GM23338 (cell line): ENCODE data around the gene SLC18B1. TPM values are rescaled to one million over a fixed set of nuclear protein-coding genes. Genes with fewer than 3 reads are reported as not detected.

Experiments used
- ATAC-seq: fragments of 200-7000 bp; cut with Tn5 transposase; 3 replicates; pipeline ENCODE4 v1.9.1; 2020
- DNase-seq: peaks from one replicate; pipeline ENCODE4 v3.0.0-alpha.2; 2015; ENCODE audit warnings: low spot score
- H2AFZ ChIP-seq: fragments of 200-600 bp; sonication (generic); 2 replicates; pipeline ENCODE4 v1.8.0; 2016; ENCODE audit warnings: antibody characterized with exemption, mild to moderate bottlenecking, moderate library complexity
- H3F3A ChIP-seq: fragments of 200-600 bp; sonication (generic); replicated peaks from 2 replicates; pipeline ENCODE4 v1.8.0; 2017; ENCODE audit warnings: antibody characterized with exemption, mixed run types, low read depth
- H3K27ac ChIP-seq: fragments of 200-600 bp; sonication (generic); 2 replicates; pipeline ENCODE4 v1.6.1; 2016; ENCODE audit warnings: low read depth
- H3K27me3 ChIP-seq: fragments of 200-600 bp; sonication (generic); 2 replicates; pipeline ENCODE4 v1.8.0; 2016; ENCODE audit warnings: mild to moderate bottlenecking, mixed run types, moderate library complexity; ENCODE audit not compliant: insufficient read depth
- H3K36me3 ChIP-seq: fragments of 200-600 bp; sonication (generic); 2 replicates; pipeline ENCODE4 v1.8.0; 2016; ENCODE audit warnings: mild to moderate bottlenecking; ENCODE audit not compliant: insufficient read depth
- H3K4me1 ChIP-seq: fragments of 200-600 bp; sonication (generic); 2 replicates; pipeline ENCODE4 v1.8.0; 2016; ENCODE audit warnings: mild to moderate bottlenecking, moderate library complexity; ENCODE audit not compliant: insufficient read depth
- H3K4me2 ChIP-seq: fragments of 200-600 bp; sonication (generic); 2 replicates; pipeline ENCODE4 v1.7.1; 2017; ENCODE audit warnings: mixed run types
- H3K4me3 ChIP-seq: fragments of 200-600 bp; sonication (generic); 2 replicates; pipeline ENCODE4 v1.6.1; 2016; ENCODE audit warnings: mixed run types
- H3K79me2 ChIP-seq: fragments of 200-600 bp; sonication (generic); replicated peaks from 2 replicates; pipeline ENCODE4 v1.8.0; 2017; ENCODE audit warnings: mild to moderate bottlenecking; ENCODE audit not compliant: insufficient read depth
- H3K9me2 ChIP-seq: fragments of 200-600 bp; sonication (generic); 2 replicates; pipeline ENCODE4 v1.8.0; 2017; ENCODE audit not compliant: insufficient read depth
- H4K20me1 ChIP-seq: fragments of 200-600 bp; sonication (generic); replicated peaks from 2 replicates; pipeline ENCODE4 v1.8.0; 2017; ENCODE audit warnings: mild to moderate bottlenecking; ENCODE audit not compliant: insufficient read depth
- H3K27ac Mint-ChIP-seq: 2 replicates; pipeline ENCODE4 v1.8.0; 2020; ENCODE audit warnings: inconsistent platforms, mild to moderate bottlenecking, moderate library complexity, mixed read lengths
- H3K27me3 Mint-ChIP-seq: 3 replicates; pipeline ENCODE4 v1.8.0; 2022; ENCODE audit warnings: low read depth, mild to moderate bottlenecking, moderate library complexity, mixed read lengths, inconsistent platforms; ENCODE audit not compliant: insufficient read depth, poor library complexity
- H3K36me3 Mint-ChIP-seq: 3 replicates; pipeline ENCODE4 v1.8.0; 2021; ENCODE audit warnings: low read depth, mild to moderate bottlenecking, inconsistent platforms, moderate library complexity, mixed read lengths
- H3K4me1 Mint-ChIP-seq: 3 replicates; pipeline ENCODE4 v1.8.0; 2020; ENCODE audit warnings: mild to moderate bottlenecking, inconsistent platforms, mixed read lengths
- H3K4me3 Mint-ChIP-seq: 3 replicates; pipeline ENCODE4 v1.8.0; 2021; ENCODE audit warnings: moderate library complexity, mild to moderate bottlenecking, inconsistent platforms, mixed read lengths
- H3K9me3 Mint-ChIP-seq: 3 replicates; pipeline ENCODE4 v1.8.0; 2020; ENCODE audit warnings: moderate library complexity, mild to moderate bottlenecking, inconsistent platforms, mixed read lengths
- CREB1 ChIP-seq: fragments of 250-450 bp; sonication (Bioruptor Pico); IDR thresholded peaks from 2 replicates; pipeline ENCODE4 v1.5.0; 2020; ENCODE audit warnings: low read depth, mild to moderate bottlenecking, moderate library complexity
- EZH2 ChIP-seq: fragments of 200-600 bp; sonication (generic); IDR thresholded peaks from one replicate; pipeline ENCODE4 v1.8.0; 2017; ENCODE audit warnings: antibody characterized with exemption, mild to moderate bottlenecking, low read depth; ENCODE audit not compliant: unreplicated experiment
- EZH2phosphoT487 ChIP-seq: fragments of 200-600 bp; sonication (generic); IDR thresholded peaks from one replicate; pipeline ENCODE4 v1.8.1; 2018; ENCODE audit warnings: antibody characterized with exemption; ENCODE audit not compliant: unreplicated experiment
- JUNB ChIP-seq: IDR thresholded peaks from one replicate; pipeline ENCODE4 v1.6.1; 2016; ENCODE audit warnings: antibody characterized with exemption; ENCODE audit not compliant: unreplicated experiment
- NANOG ChIP-seq: IDR thresholded peaks from 2 replicates; pipeline ENCODE4 v1.6.1; 2016; ENCODE audit warnings: antibody characterized with exemption, borderline replicate concordance
- POLR2AphosphoS5 ChIP-seq: IDR thresholded peaks from 2 replicates; pipeline ENCODE4 v1.6.1; 2016; ENCODE audit warnings: antibody characterized with exemption, low read depth
- STAT1 ChIP-seq: IDR thresholded peaks from one replicate; pipeline ENCODE4 v1.6.1; 2016; ENCODE audit warnings: antibody characterized with exemption; ENCODE audit not compliant: unreplicated experiment
- ZNF114 ChIP-seq: fragments of 250-450 bp; sonication (Bioruptor Pico); IDR thresholded peaks from 2 replicates; pipeline ENCODE4 v1.5.0; 2020; ENCODE audit warnings: mild to moderate bottlenecking, moderate library complexity
- polyA plus RNA-seq: library from polyadenylated mRNA; unstranded; fragments of >200 nt; fragmentation: Nextera tagmentation; extraction: Ambion mirVana; gene quantifications from 2 replicates; pipeline ENCODE4 v1.2.1, GENCODE V29; 2016
- total RNA-seq: library from RNA; depleted of rRNA; stranded (reverse); fragments of >200 nt; shearing (Covaris generic); gene quantifications from 2 replicates; pipeline ENCODE4 v1.2.3, GENCODE V29; 2014
- TF ChIP-seq, protein P1 (sequence below), 2 experiments: fragments of 200-600 bp in 1 of 2; sonication (generic) in 1 of 2; conservative IDR thresholded peaks; 2 replicates each; pipeline versions ENCODE4 v1.5.1 to v1.6.1; 2016 to 2017; ENCODE audit warnings: antibody characterized with exemption in 2 of 2, low read depth in 2 of 2, mild to moderate bottlenecking in 2 of 2, moderate library complexity in 1 of 2
- TF ChIP-seq, protein P2 (sequence below): IDR thresholded peaks from 2 replicates; pipeline ENCODE4 v1.6.1; 2016; ENCODE audit warnings: antibody characterized with exemption
- TF ChIP-seq, protein P3 (sequence below): IDR thresholded peaks from one replicate; pipeline ENCODE4 v1.6.1; 2018; ENCODE audit warnings: antibody characterized with exemption; ENCODE audit not compliant: unreplicated experiment

Gene SLC18B1
- total and polyA plus RNA-seq, 2 experiments from 2014 or later, result 26.4 to 37.4 TPM

DNA sequence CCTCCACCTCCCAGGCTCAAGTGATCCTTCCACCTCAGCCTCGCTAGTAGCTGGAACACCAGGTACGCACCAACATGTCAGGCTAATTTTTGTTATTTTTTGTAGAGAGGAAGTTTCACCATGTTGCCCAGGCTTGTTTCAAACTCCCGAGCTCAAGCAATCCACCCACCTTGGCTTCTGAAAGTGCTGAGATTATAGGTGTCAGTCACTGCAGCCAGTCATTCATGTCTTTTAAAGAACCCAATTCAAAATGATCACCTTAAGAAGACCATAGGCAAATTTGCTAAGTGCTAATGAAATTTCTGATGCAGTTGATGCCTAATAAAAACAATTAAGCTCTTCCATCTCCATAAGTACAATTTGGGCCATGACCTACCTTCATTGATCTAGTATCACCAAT, 38.2 kb downstream of the SLC18B1 start:
- no peak overlapping the region for H3K4me3 Mint-ChIP-seq
- H3K36me3 Mint-ChIP-seq, result no peaks in the 10 kb centered on the region
- Histone ChIP-seq H3K4me1 (no peaks in the 10 kb centered on the region), H3K27me3 (no peaks in the 10 kb centered on the region), H3F3A (no peaks in the 10 kb centered on the region), H3K36me3 (no peaks in the 10 kb centered on the region), H2AFZ (no peak overlapping the region), H4K20me1 (no peaks in the 10 kb centered on the region), H3K4me2 (no peak overlapping the region), H3K79me2 (no peaks in the 10 kb centered on the region), H3K9me2 (no peaks in the 10 kb centered on the region), H3K27ac (no peak overlapping the region), H3K4me3 (no peak overlapping the region)
- peaks cover 2% of the 10 kb centered on the region for H3K27me3 Mint-ChIP-seq
- DNase-seq (no peak), ATAC-seq (no peak)
- H3K9me3 Mint-ChIP-seq, result no peaks in the 10 kb centered on the region
- no peak overlapping the region for H3K27ac Mint-ChIP-seq
- no peaks in the 10 kb centered on the region; the same call in 2 of the 3 replicates for H3K4me1 Mint-ChIP-seq
- TF ChIP-seq, protein P1, sequence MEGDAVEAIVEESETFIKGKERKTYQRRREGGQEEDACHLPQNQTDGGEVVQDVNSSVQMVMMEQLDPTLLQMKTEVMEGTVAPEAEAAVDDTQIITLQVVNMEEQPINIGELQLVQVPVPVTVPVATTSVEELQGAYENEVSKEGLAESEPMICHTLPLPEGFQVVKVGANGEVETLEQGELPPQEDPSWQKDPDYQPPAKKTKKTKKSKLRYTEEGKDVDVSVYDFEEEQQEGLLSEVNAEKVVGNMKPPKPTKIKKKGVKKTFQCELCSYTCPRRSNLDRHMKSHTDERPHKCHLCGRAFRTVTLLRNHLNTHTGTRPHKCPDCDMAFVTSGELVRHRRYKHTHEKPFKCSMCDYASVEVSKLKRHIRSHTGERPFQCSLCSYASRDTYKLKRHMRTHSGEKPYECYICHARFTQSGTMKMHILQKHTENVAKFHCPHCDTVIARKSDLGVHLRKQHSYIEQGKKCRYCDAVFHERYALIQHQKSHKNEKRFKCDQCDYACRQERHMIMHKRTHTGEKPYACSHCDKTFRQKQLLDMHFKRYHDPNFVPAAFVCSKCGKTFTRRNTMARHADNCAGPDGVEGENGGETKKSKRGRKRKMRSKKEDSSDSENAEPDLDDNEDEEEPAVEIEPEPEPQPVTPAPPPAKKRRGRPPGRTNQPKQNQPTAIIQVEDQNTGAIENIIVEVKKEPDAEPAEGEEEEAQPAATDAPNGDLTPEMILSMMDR (conservative IDR thresholded peaks at IDR 0.05; ENCODE audit: low read depth in 2 of 2), result no peak
- TF ChIP-seq NANOG (no peak), ZNF114 (CRISPR knock-in tag) (no peak), POLR2AphosphoS5 (no peak), JUNB (no peak), EZH2phosphoT487 (no peak), EZH2 (no peak), STAT1 (no peak), CREB1 (CRISPR knock-in tag) (no peak)
- TF ChIP-seq, protein P2, sequence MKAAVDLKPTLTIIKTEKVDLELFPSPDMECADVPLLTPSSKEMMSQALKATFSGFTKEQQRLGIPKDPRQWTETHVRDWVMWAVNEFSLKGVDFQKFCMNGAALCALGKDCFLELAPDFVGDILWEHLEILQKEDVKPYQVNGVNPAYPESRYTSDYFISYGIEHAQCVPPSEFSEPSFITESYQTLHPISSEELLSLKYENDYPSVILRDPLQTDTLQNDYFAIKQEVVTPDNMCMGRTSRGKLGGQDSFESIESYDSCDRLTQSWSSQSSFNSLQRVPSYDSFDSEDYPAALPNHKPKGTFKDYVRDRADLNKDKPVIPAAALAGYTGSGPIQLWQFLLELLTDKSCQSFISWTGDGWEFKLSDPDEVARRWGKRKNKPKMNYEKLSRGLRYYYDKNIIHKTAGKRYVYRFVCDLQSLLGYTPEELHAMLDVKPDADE, result no peak
- TF ChIP-seq, protein P3, sequence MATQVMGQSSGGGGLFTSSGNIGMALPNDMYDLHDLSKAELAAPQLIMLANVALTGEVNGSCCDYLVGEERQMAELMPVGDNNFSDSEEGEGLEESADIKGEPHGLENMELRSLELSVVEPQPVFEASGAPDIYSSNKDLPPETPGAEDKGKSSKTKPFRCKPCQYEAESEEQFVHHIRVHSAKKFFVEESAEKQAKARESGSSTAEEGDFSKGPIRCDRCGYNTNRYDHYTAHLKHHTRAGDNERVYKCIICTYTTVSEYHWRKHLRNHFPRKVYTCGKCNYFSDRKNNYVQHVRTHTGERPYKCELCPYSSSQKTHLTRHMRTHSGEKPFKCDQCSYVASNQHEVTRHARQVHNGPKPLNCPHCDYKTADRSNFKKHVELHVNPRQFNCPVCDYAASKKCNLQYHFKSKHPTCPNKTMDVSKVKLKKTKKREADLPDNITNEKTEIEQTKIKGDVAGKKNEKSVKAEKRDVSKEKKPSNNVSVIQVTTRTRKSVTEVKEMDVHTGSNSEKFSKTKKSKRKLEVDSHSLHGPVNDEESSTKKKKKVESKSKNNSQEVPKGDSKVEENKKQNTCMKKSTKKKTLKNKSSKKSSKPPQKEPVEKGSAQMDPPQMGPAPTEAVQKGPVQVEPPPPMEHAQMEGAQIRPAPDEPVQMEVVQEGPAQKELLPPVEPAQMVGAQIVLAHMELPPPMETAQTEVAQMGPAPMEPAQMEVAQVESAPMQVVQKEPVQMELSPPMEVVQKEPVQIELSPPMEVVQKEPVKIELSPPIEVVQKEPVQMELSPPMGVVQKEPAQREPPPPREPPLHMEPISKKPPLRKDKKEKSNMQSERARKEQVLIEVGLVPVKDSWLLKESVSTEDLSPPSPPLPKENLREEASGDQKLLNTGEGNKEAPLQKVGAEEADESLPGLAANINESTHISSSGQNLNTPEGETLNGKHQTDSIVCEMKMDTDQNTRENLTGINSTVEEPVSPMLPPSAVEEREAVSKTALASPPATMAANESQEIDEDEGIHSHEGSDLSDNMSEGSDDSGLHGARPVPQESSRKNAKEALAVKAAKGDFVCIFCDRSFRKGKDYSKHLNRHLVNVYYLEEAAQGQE, result no peak

DNA sequence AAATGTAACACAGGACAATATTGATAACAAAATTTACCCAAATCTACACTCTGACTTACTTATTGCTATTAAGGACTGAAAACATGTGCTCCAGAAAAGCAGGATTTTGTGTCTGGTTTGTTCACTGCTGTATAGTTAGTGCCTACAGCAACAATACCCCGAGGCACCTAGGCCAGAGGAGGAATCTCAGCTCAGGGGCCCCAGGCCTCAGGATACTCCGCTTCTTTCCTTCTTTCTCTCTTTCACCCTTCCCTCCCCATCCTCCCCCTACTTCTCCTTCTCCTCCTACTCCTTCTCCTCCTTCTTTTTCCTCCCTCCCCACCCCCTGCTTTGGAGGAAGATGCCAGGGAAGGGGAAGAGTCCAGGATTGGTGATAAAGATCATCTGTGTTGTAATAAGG, 39.7 kb downstream of the SLC18B1 start:
- H3K4me1 ChIP-seq, result no peaks in the 10 kb centered on the region
- H3K36me3 ChIP-seq, result no peaks in the 10 kb centered on the region
- H3K27ac Mint-ChIP-seq, result no peak overlapping the region
- peaks cover 2% of the 10 kb centered on the region for H3K27me3 Mint-ChIP-seq
- H3K4me1 Mint-ChIP-seq, result no peaks in the 10 kb centered on the region; the same call in 2 of the 3 replicates
- H3K36me3 Mint-ChIP-seq, result no peaks in the 10 kb centered on the region
- no peaks in the 10 kb centered on the region for H3K9me3 Mint-ChIP-seq
- H3K27me3 ChIP-seq, result no peaks in the 10 kb centered on the region
- no peak overlapping the region for H3K4me2 ChIP-seq
- ATAC-seq, result no peak
- no peak for DNase-seq
- no peaks in the 10 kb centered on the region for H3F3A ChIP-seq
- no peak overlapping the region for H2AFZ ChIP-seq
- no peaks in the 10 kb centered on the region for H3K79me2 ChIP-seq
- no peak overlapping the region for H3K4me3 Mint-ChIP-seq
- no peaks in the 10 kb centered on the region for H4K20me1 ChIP-seq
- no peaks in the 10 kb centered on the region for H3K9me2 ChIP-seq
- H3K27ac ChIP-seq, result no peak overlapping the region
- H3K4me3 ChIP-seq, result no peak overlapping the region
- TF ChIP-seq STAT1, result no peak
- TF ChIP-seq POLR2AphosphoS5, result no peak
